Sigmoid colon (tissue), 7 donors: Measurements from ENCODE around the gene SPOCK1. TPM values are rescaled to one million over a fixed set of nuclear protein-coding genes. Genes with fewer than 3 reads are reported as not detected.
A peak's percentile ranks its signal among the peaks of the same experiment; 100 is the strongest.

Source experiments
- DNase-seq: peaks from one replicate; pipeline ENCODE4 v3.0.0-alpha.2; 2019
- H3K27ac ChIP-seq, 4 donors: fragments of 200-600 bp; sonication (generic); one replicate each; pipeline ENCODE4 v1.5.1; 2016 to 2019; ENCODE audit warnings: mild to moderate bottlenecking in 1 of 4
- H3K27me3 ChIP-seq, 3 donors: fragments of 200-600 bp; sonication (generic); one replicate each; pipeline ENCODE4 v1.5.1; 2019; ENCODE audit warnings: mild to moderate bottlenecking in 1 of 3
- H3K36me3 ChIP-seq, 4 donors: fragments of 200-600 bp; sonication (generic); one replicate each; pipeline ENCODE4 v1.5.1; 2016 to 2019
- H3K4me1 ChIP-seq, 4 donors: fragments of 200-600 bp; sonication (generic); one replicate each; pipeline ENCODE4 v1.5.1; 2017 to 2019
- H3K4me3 ChIP-seq, 4 donors: fragments of 200-600 bp; sonication (generic); one replicate each; pipeline ENCODE4 v1.5.1; 2017 to 2019; ENCODE audit warnings: mild to moderate bottlenecking in 2 of 4, moderate library complexity in 1 of 4
- H3K9me3 ChIP-seq, 4 donors: fragments of 200-600 bp in 3 of 4; sonication (generic) in 3 of 4; one replicate each; pipeline versions ENCODE4 v1.5.1 to v1.6.1; 2013 to 2019
- EP300 ChIP-seq, 4 donors: sonication (generic); formaldehyde crosslinking; IDR thresholded peaks; one replicate each; pipeline ENCODE4 v1.6.1; 2017; ENCODE audit warnings: antibody characterized with exemption in 4 of 4
- POLR2A ChIP-seq, 2 donors: fragments of 450-650 bp; IDR thresholded peaks; one replicate each; pipeline ENCODE4 v1.6.1; 2016; ENCODE audit warnings: antibody characterized with exemption in 2 of 2, mild to moderate bottlenecking in 2 of 2, moderate library complexity in 2 of 2
- POLR2AphosphoS5 ChIP-seq, 4 donors: sonication (generic); formaldehyde crosslinking; IDR thresholded peaks; one replicate each; pipeline ENCODE4 v1.6.1; 2017; ENCODE audit warnings: antibody characterized with exemption in 4 of 4
- WGBS, 2 donors: extraction: QIAGEN DNeasy Blood & Tissue Kit; methylation state at CpG; one replicate each; pipeline ENCODE4 v1.1.7; 2013; 5-methylcytosine and 5-hydroxymethylcytosine counted together
- intact Hi-C: fragments of 100-400 bp; cut with DNase I; formaldehyde crosslinking; loops from one replicate; pipeline ENCODE4 v1.15.1; 2023
- polyA plus RNA-seq, 3 donors: library from polyadenylated mRNA; stranded (reverse); fragments of 200-250 nt; gene quantifications; one replicate each; pipeline ENCODE4 v1.2.3, GENCODE V29; 2013
- total RNA-seq, 4 donors: library from RNA; depleted of rRNA; stranded (reverse); fragments of >200 nt; gene quantifications; one replicate each; pipeline ENCODE4 v1.1.0, GENCODE V29; 2016
- TF ChIP-seq, protein P1 (sequence below), 4 experiments: fragments of 450-650 bp in 3 of 4; fragments of 200-600 bp in 1 of 4; IDR thresholded peaks; one replicate each; pipeline ENCODE4 v1.5.1; 2016 to 2019; ENCODE audit warnings: antibody characterized with exemption in 4 of 4, mild to moderate bottlenecking in 3 of 4, moderate library complexity in 2 of 4
- donor health status: healthy with polysubstance abuse.
- donor health status: Bipolar disorder and iron deficiency.
- donor health status: healthy.

The SPOCK1 gene
- total and polyA plus RNA-seq, 7 donors: 2.4 to 104 (median 33.4) TPM

DNA sequence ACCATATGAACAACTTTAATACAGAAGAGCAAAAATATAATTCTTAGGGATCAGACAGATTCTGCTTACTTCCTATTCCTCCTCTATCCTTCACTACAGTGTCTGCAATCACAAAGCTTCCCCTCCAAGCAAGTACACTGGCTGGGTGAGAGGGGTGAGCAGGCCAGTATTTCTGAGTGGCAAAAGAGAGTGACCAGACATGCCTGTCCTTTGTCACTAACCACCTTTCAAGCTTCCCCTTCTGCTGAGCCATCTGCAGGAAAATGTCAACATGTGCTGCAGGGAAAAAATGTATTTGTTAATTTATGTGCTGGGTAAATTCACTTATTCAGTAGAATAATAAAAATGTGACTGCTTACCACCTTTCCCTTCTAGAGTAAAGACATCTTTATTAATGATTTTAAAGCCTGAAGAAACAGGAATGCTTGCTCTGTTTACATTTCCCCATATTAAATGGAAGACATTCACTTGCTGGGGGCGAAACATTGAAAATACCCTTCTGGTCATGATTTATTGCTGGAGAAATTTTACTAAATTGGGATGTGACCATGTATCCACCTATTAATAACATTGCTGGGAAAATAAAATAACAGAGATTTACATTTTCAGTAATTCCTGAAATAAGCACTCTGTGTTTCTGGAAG is 84.9 kb downstream of the SPOCK1 start:
- Histone ChIP-seq H3K4me3 (no peak overlapping the region), H3K27me3 (no peaks in the 10 kb centered on the region), H3K27ac (peak overlapping the region in 2 of 4 donors; percentile 67 to 73), H3K4me1 (peaks cover 0 to 39% (median 36%) of the 10 kb centered on the region in 4 donors), H3K9me3 (no peaks in the 10 kb centered on the region), H3K36me3 (no peaks in the 10 kb centered on the region)
- intact Hi-C loops: no loop called here
- TF ChIP-seq EP300 (IDR thresholded peaks at IDR 0.05) (peak in 1 of 4 donors; percentile 1), POLR2A (IDR thresholded peaks at IDR 0.05) (no peak), POLR2AphosphoS5 (IDR thresholded peaks at IDR 0.05) (peak in 2 of 4 donors; percentile 67 to 72)
- TF ChIP-seq, protein P1, sequence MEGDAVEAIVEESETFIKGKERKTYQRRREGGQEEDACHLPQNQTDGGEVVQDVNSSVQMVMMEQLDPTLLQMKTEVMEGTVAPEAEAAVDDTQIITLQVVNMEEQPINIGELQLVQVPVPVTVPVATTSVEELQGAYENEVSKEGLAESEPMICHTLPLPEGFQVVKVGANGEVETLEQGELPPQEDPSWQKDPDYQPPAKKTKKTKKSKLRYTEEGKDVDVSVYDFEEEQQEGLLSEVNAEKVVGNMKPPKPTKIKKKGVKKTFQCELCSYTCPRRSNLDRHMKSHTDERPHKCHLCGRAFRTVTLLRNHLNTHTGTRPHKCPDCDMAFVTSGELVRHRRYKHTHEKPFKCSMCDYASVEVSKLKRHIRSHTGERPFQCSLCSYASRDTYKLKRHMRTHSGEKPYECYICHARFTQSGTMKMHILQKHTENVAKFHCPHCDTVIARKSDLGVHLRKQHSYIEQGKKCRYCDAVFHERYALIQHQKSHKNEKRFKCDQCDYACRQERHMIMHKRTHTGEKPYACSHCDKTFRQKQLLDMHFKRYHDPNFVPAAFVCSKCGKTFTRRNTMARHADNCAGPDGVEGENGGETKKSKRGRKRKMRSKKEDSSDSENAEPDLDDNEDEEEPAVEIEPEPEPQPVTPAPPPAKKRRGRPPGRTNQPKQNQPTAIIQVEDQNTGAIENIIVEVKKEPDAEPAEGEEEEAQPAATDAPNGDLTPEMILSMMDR (IDR thresholded peaks at IDR 0.05): no peak
- WGBS, 2 donors: 47 to 64% methylated on average over 1 of the region's 1 CpG
- no peak for DNase-seq

DNA sequence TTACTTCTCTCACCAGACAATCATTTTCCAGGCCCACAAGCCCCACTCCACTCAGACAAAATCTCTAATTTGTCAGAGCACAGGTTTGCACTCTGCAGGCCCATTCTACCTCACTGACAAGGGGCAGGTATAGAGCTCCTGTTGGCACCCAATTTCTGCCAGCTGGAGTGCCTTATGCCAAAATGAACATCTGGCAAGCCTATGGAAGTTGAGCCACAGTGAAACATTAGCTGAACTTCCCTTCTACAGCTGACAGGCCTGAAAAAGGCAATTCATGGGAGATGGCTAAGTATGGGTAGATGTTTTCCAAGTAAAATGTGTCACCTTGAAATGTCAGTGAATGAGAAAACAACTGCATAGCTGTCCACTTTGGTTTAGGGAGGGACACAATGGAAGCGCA is 87.0 kb downstream of the SPOCK1 start:
- no peak for DNase-seq
- Histone ChIP-seq H3K36me3 (no peaks in the 10 kb centered on the region), H3K27me3 (no peaks in the 10 kb centered on the region), H3K27ac (peak overlapping the region in 2 of 4 donors; percentile 67 to 73), H3K4me1 (peaks cover 0 to 45% (median 36%) of the 10 kb centered on the region in 4 donors), H3K4me3 (no peak overlapping the region), H3K9me3 (no peaks in the 10 kb centered on the region)
- TF ChIP-seq, protein P1 (IDR thresholded peaks at IDR 0.05): no peak
- TF ChIP-seq POLR2A (IDR thresholded peaks at IDR 0.05) (no peak), POLR2AphosphoS5 (IDR thresholded peaks at IDR 0.05) (no peak), EP300 (IDR thresholded peaks at IDR 0.05) (no peak)
- WGBS, 2 donors: 95 to 96% methylated on average over 1 of the region's 1 CpG
- intact Hi-C loops: no loop called here

DNA sequence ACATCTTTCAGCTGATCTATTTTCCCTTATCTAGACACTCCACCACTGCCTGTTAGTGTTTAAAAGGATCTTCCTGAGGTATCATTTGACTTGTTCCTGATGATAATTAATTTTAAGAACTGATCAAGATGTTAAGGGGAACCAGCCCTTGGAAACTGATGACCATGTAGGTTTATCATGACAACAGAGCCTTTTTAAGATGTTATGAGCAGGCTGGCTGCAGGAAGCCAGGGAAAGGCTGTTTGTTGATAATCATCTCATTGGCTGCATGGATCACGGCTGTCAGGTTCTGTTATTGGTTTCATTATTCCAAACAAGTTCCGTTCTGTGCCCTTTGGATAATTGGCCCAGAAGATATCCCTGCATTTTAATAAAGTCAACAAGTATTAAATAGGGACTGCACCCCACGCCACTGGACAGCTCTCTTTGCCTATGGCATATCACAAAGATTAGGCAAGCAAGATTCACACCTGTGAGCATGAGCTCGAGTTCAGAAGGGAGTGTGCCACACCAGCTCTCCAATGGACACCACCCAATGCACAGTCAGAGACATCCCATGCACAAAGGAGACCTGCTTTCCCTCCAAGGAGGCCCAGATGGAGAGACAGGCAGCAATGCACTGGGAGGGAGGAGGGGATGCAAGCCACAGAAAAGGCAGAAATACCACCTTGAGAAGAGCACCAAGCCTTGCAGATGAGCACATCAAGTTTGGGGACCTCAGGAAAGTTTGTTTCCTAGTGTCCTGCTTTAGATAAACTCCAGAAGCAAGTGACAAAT is 88.7 kb downstream of the SPOCK1 start:
- Histone ChIP-seq H3K27me3 (no peaks in the 10 kb centered on the region), H3K36me3 (no peaks in the 10 kb centered on the region), H3K4me1 (peaks cover 0 to 44% (median 34%) of the 10 kb centered on the region in 4 donors), H3K9me3 (no peaks in the 10 kb centered on the region), H3K4me3 (no peak overlapping the region), H3K27ac (no peak overlapping the region)
- DNase-seq: no peak
- no peak for TF ChIP-seq POLR2AphosphoS5 (IDR thresholded peaks at IDR 0.05)
- no peak for TF ChIP-seq POLR2A (IDR thresholded peaks at IDR 0.05)
- no peak for TF ChIP-seq EP300 (IDR thresholded peaks at IDR 0.05)
- TF ChIP-seq, protein P1 (IDR thresholded peaks at IDR 0.05): no peak
- intact Hi-C loops: no loop called here
- WGBS, 2 donors: 63 to 70% methylated on average over 4 of the region's 4 CpGs

DNA sequence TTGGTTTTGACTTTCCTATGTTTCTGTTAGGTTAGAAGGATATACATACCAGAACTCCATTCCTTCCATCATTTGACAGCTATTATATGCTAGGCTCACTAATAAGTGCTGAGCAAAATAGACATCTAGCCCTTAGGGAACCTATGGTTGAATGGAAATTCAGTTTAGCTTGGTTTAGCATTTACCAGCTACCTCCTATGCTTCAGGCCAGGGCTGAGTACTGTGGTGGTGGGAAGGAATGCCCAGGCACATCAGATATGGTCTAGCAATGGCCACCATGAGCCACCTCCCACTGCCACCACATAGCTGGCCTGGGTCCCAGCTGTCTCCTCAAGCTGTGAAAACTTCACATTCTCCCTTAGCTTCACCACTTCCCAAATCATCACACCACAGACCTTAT is 89.4 kb downstream of the SPOCK1 start:
- no peaks in the 10 kb centered on the region for H3K36me3 ChIP-seq
- H3K4me1 ChIP-seq: peaks cover 0 to 37% (median 27%) of the 10 kb centered on the region in 4 donors
- H3K9me3 ChIP-seq: no peaks in the 10 kb centered on the region
- H3K27ac ChIP-seq: no peak overlapping the region
- intact Hi-C loops: no loop called here
- DNase-seq: no peak
- H3K27me3 ChIP-seq: no peaks in the 10 kb centered on the region
- TF ChIP-seq, protein P1 (IDR thresholded peaks at IDR 0.05): no peak
- TF ChIP-seq POLR2AphosphoS5 (IDR thresholded peaks at IDR 0.05): no peak
- TF ChIP-seq POLR2A (IDR thresholded peaks at IDR 0.05): no peak
- TF ChIP-seq EP300 (IDR thresholded peaks at IDR 0.05): no peak
- no peak overlapping the region for H3K4me3 ChIP-seq
